OCI-LY7 (cell line): ENCODE measurements around the gene TMEM212. TPM values are rescaled to one million over a fixed set of nuclear protein-coding genes. Genes with fewer than 3 reads are reported as not detected.

Source experiments
- BruUV-seq: library from RNA; stranded (reverse); fragments of 400-500 nt; replicated peaks from 2 replicates; lab custom pipeline; 2021; lab: Mats Ljungman, UMichigan
- CTCF ChIA-PET: fragments of 300-600 bp; sonication (Branson Sonifier 250); formaldehyde crosslinking; loops from one replicate; lab custom pipeline; 2022; ENCODE audit warnings: antibody characterized with exemption; ENCODE audit not compliant: unreplicated experiment; lab: Charles Lee
- POLR2A ChIA-PET: fragments of 300-600 bp; sonication (Branson Sonifier 250); formaldehyde crosslinking; loops from one replicate; lab custom pipeline; 2022; ENCODE audit warnings: antibody characterized with exemption; lab: Charles Lee
- DNase-seq: peaks from one replicate; pipeline ENCODE4 v3.0.0-alpha.2; 2015; ENCODE audit warnings: low spot score
- H2AFZ ChIP-seq: fragments of 200-600 bp; sonication (generic), shearing (Covaris generic); 2 replicates; pipeline ENCODE4 v1.6.1; 2014; ENCODE audit warnings: mild to moderate bottlenecking, antibody characterized with exemption, low read length, moderate library complexity
- H3K27ac ChIP-seq: fragments of 200-600 bp; sonication (generic); 2 replicates; pipeline ENCODE4 v1.5.1; 2014; ENCODE audit warnings: mixed run types, low read depth, mild to moderate bottlenecking, moderate library complexity, low read length, inconsistent platforms; ENCODE audit not compliant: poor library complexity, severe bottlenecking
- H3K36me3 ChIP-seq: fragments of 200-600 bp; sonication (generic); 2 replicates; pipeline ENCODE4 v1.6.1; 2014; ENCODE audit warnings: mild to moderate bottlenecking, antibody characterized with exemption, low read length, moderate library complexity, mixed read lengths; ENCODE audit not compliant: insufficient read depth
- H3K4me1 ChIP-seq: fragments of 200-600 bp; sonication (generic); 2 replicates; pipeline ENCODE4 v1.5.1; 2014; ENCODE audit warnings: mild to moderate bottlenecking, low read length; ENCODE audit not compliant: insufficient read depth, poor library complexity, severe bottlenecking
- H3K4me2 ChIP-seq: fragments of 200-600 bp; sonication (generic); 2 replicates; pipeline ENCODE4 v1.6.1; 2014; ENCODE audit warnings: mild to moderate bottlenecking, low read length
- H3K4me3 ChIP-seq: fragments of 200-600 bp; sonication (generic); 2 replicates; pipeline ENCODE4 v1.5.1; 2014; ENCODE audit warnings: mild to moderate bottlenecking, low read depth, low read length; ENCODE audit not compliant: poor library complexity, severe bottlenecking
- H3K79me2 ChIP-seq: fragments of 200-600 bp; sonication (generic); 2 replicates; pipeline ENCODE4 v1.6.1; 2016; ENCODE audit warnings: low read depth, mild to moderate bottlenecking, low read length, moderate library complexity, mixed read lengths; ENCODE audit not compliant: insufficient read depth
- H3K9me2 ChIP-seq: fragments of 200-600 bp; sonication (generic); 2 replicates; pipeline ENCODE4 v1.6.1; 2016; ENCODE audit warnings: mild to moderate bottlenecking, low read length, mixed read lengths; ENCODE audit not compliant: insufficient read depth
- H3K9me3 ChIP-seq: fragments of 200-600 bp; sonication (generic); 2 replicates; pipeline ENCODE4 v1.6.1; 2014; ENCODE audit warnings: mild to moderate bottlenecking, mixed run types, low read length, mixed read lengths
- H4K20me1 ChIP-seq: fragments of 200-600 bp; sonication (generic); 2 replicates; pipeline ENCODE4 v1.6.1; 2014; ENCODE audit warnings: mild to moderate bottlenecking, antibody characterized with exemption, low read length, moderate library complexity, mixed read lengths; ENCODE audit not compliant: insufficient read depth
- EZH2phosphoT487 ChIP-seq: fragments of 200-600 bp; sonication (generic); IDR thresholded peaks from 2 replicates; pipeline ENCODE4 v1.6.1; 2018; ENCODE audit warnings: low read depth, borderline replicate concordance, mild to moderate bottlenecking, mixed run types, antibody characterized with exemption, low read length, moderate library complexity, mixed read lengths
- intact Hi-C: fragments of 100-400 bp; cut with micrococcal nuclease; formaldehyde crosslinking; loops from one replicate; pipeline ENCODE4 v1.10.0; 2022; ENCODE audit not compliant: unreplicated experiment
- total RNA-seq, 2 experiments: library from RNA; depleted of rRNA in 1 of 2; stranded (reverse); fragments of >200 nt in 1 of 2; shearing (Covaris generic) in 1 of 2; gene quantifications; 2 replicates each; pipeline ENCODE4 v1.2.3, GENCODE V29; 2014 to 2022
- TF ChIP-seq, protein P1 (sequence below): fragments of 200-600 bp; sonication (generic); conservative IDR thresholded peaks from 2 replicates; pipeline ENCODE4 v1.5.1; 2014; ENCODE audit warnings: mild to moderate bottlenecking, antibody characterized with exemption, low read length, moderate library complexity, mixed read lengths

Gene TMEM212
- total RNA-seq, 2 experiments from 2014 or later = not detected

DNA sequence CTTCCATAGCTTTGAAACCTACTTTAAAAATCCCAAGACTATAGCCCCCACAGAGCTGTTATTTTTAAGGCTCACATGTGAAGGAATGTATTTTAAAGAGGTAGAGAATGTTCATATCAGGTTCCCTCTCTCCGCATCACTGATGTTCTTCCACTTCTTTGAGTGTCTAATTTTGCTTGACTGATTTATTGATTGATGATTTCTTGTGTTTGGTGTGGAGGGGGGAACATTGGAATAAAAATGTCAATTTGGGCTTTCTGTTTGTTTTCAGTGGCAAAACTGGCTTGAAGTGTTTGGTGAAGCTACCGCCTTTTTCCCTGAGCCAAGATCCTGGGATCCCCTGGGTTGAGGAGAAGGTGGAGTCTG lies 2.7 kb upstream of the TMEM212 start:
- CTCF ChIA-PET = no interaction called here
- no peaks in the 10 kb centered on the region for H3K9me3 ChIP-seq
- no peaks in the 10 kb centered on the region for H3K4me1 ChIP-seq
- H3K4me3 ChIP-seq = no peak overlapping the region
- POLR2A ChIA-PET = interaction anchor here (0.7 to 0.8 kb wide), 2 partner anchors 39 to 179 kb away, joined by 3 to 4 read pairs; no protein-coding TSS in a partner anchor
- no TSS peak for BruUV-seq
- H2AFZ ChIP-seq = no peak overlapping the region
- no peak overlapping the region for H3K27ac ChIP-seq
- no peaks in the 10 kb centered on the region for H3K9me2 ChIP-seq
- H3K79me2 ChIP-seq = no peaks in the 10 kb centered on the region
- DNase-seq = no peak
- H4K20me1 ChIP-seq = no peaks in the 10 kb centered on the region
- H3K36me3 ChIP-seq = no peaks in the 10 kb centered on the region
- intact Hi-C loops = no loop called here
- TF ChIP-seq, protein P1, sequence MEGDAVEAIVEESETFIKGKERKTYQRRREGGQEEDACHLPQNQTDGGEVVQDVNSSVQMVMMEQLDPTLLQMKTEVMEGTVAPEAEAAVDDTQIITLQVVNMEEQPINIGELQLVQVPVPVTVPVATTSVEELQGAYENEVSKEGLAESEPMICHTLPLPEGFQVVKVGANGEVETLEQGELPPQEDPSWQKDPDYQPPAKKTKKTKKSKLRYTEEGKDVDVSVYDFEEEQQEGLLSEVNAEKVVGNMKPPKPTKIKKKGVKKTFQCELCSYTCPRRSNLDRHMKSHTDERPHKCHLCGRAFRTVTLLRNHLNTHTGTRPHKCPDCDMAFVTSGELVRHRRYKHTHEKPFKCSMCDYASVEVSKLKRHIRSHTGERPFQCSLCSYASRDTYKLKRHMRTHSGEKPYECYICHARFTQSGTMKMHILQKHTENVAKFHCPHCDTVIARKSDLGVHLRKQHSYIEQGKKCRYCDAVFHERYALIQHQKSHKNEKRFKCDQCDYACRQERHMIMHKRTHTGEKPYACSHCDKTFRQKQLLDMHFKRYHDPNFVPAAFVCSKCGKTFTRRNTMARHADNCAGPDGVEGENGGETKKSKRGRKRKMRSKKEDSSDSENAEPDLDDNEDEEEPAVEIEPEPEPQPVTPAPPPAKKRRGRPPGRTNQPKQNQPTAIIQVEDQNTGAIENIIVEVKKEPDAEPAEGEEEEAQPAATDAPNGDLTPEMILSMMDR = no peak
- no peak for TF ChIP-seq EZH2phosphoT487
- H3K4me2 ChIP-seq = no peak overlapping the region

DNA sequence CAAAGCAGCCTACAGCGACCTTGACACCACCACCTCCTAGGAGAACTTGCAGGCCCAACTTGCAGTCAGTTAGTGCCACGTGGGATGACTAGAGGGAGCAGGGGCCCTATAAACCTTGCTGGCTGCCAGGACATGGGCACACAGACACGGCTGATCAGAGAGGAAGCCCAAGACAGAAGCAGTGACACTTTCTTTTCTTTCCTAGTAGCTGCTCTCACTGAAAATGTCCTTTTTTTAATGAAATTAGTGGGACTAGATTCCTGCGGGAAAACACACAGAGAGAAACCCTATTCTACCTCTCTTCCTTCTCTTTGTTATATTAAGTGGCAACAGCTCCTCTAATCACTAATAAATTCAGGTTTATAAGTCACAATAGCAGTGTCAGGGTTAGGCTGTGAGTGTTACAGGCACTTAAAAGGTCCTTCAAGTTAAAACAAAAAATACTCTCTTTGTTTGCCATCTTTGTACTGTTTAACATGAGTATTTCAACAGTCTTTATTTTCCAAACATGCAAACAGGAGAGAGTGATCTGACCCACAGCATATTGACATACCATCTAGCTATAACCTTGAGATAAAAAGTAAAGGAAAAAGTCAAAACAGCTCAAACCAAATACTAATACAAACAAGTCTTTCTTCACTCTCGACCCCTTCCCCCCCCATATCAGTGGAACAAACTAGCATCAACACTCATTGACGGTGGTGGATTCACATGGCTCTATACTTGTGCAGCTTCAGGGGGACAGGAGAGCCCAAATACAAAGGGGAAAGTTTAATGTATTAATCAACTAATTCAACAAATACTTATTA lies 2.1 kb upstream of the TMEM212 start:
- Histone ChIP-seq H3K9me3 (no peaks in the 10 kb centered on the region), H2AFZ (no peak overlapping the region), H3K4me3 (no peak overlapping the region), H3K9me2 (no peaks in the 10 kb centered on the region), H3K27ac (no peak overlapping the region), H3K36me3 (no peaks in the 10 kb centered on the region), H3K79me2 (no peaks in the 10 kb centered on the region), H3K4me1 (no peaks in the 10 kb centered on the region), H4K20me1 (no peaks in the 10 kb centered on the region), H3K4me2 (no peak overlapping the region)
- no TSS peak for BruUV-seq
- no peak for TF ChIP-seq EZH2phosphoT487
- TF ChIP-seq, protein P1 = no peak
- POLR2A ChIA-PET = interaction anchor here (0.7 to 0.8 kb wide), 2 partner anchors 39 to 180 kb away, joined by 3 to 4 read pairs; no protein-coding TSS in a partner anchor
- CTCF ChIA-PET = interaction anchor here (0.6 kb wide), 1 partner anchor 454 kb away, joined by 4 read pairs; no protein-coding TSS in a partner anchor
- no peak for DNase-seq
- intact Hi-C loops = no loop called here

DNA sequence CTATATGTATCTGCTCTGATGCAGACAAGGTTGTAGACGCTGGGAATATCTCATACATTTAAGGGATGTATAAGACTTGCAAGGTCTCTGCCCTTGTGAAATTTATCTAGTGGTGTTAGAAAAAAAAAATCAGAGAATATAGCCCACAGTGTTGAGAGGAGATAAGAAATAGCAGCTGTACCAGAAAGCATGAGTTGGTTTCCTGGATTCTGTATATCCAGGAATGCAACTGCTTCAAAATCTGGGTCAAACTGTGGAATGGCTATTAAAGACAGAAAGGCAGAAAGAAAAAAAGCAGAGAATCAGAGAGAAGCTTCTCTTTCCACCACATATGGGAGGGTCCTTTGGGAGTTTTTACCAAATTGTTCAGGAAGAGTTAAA lies 1.5 kb upstream of the TMEM212 start:
- ChIA-PET CTCF (no interaction called here), POLR2A (interaction anchor here (0.7 kb wide), 1 partner anchor 299 kb away, joined by 3 read pairs; no protein-coding TSS in a partner anchor)
- Histone ChIP-seq H3K79me2 (no peaks in the 10 kb centered on the region), H2AFZ (no peak overlapping the region), H3K27ac (no peak overlapping the region), H3K9me3 (no peaks in the 10 kb centered on the region), H3K4me3 (no peak overlapping the region), H3K9me2 (no peaks in the 10 kb centered on the region), H4K20me1 (no peaks in the 10 kb centered on the region), H3K4me2 (no peak overlapping the region), H3K36me3 (no peaks in the 10 kb centered on the region), H3K4me1 (no peaks in the 10 kb centered on the region)
- TF ChIP-seq, protein P1 = no peak
- TF ChIP-seq EZH2phosphoT487 = no peak
- intact Hi-C loops = no loop called here
- BruUV-seq = no TSS peak
- no peak for DNase-seq
